K562 (cell line): ENCODE measurements around the gene MEST. TPM values are rescaled to one million over a fixed set of nuclear protein-coding genes. Genes with fewer than 3 reads are reported as not detected.

Experiments
- ATAC-seq: fragments of 200-7000 bp; cut with Tn5 transposase; 3 replicates; pipeline ENCODE4 v1.9.1; 2020; ENCODE audit warnings: moderate library complexity
- BruUV-seq: library from RNA; stranded (reverse); fragments of 400-500 nt; replicated peaks from 2 replicates; lab custom pipeline; 2021; lab: Mats Ljungman, UMichigan
- CTCF ChIA-PET: fragments of 300-600 bp; formaldehyde crosslinking; extraction: SDS; loops from one replicate; lab custom pipeline; 2021; ENCODE audit warnings: low intra/inter-chr PET ratio; lab: Yijun Ruan, JAX
- POLR2A ChIA-PET: fragments of 300-600, 350-650 bp; sonication (Branson Sonifier 250); formaldehyde crosslinking; extraction: SDS; loops from one replicate; lab custom pipeline; 2021; ENCODE audit warnings: antibody characterized with exemption, inconsistent platforms; lab: Yijun Ruan, JAX
- DNase-seq, 4 experiments: peaks; one replicate each; pipeline versions ENCODE4 v3.0.0 to v3.0.0-alpha.2; 2011 to 2018; ENCODE audit warnings: low spot score in 3 of 4, mixed read lengths in 3 of 4; ENCODE audit errors: extremely low read depth in 1 of 4
- FAIRE-seq: peaks from 2 replicates; lab custom pipeline; 2011; peaks lifted over from hg19 to GRCh38; lab: Jason Lieb, UNC
- H2AFZ ChIP-seq: 2 replicates; pipeline ENCODE4 v1.6.0; 2011; ENCODE audit warnings: low read depth, low read length, control low read depth, inconsistent platforms
- H3K27ac ChIP-seq: fragments of 200-600 bp; 3 replicates; pipeline ENCODE4 v1.8.0; 2011; ENCODE audit warnings: low read depth, mild to moderate bottlenecking, control low read depth, inconsistent platforms, low read length, moderate library complexity, mixed read lengths; ENCODE audit errors: extremely low read depth
- H3K27me3 ChIP-seq, 2 experiments: fragments of 300-600 bp in 1 of 2; 2 replicates in 1 of 2; 3 replicates in 1 of 2; pipeline versions ENCODE4 v1.6.0 to v1.8.0; 2011; ENCODE audit warnings: inconsistent platforms in 2 of 2, low read length in 2 of 2, mild to moderate bottlenecking in 1 of 2, mixed read lengths in 1 of 2, moderate library complexity in 1 of 2; ENCODE audit not compliant: control insufficient read depth in 2 of 2, insufficient read depth in 2 of 2
- H3K36me3 ChIP-seq: fragments of 300-600 bp; 3 replicates; pipeline ENCODE4 v1.8.0; 2011; ENCODE audit warnings: mild to moderate bottlenecking, low read length, inconsistent platforms; ENCODE audit not compliant: control insufficient read depth, insufficient read depth
- H3K4me1 ChIP-seq, 2 experiments: fragments of 200-600 bp in 1 of 2; replicated peaks in 1 of 2; 2 replicates in 1 of 2; 3 replicates in 1 of 2; pipeline versions ENCODE4 v1.5.1 to v1.8.0; 2011; ENCODE audit warnings: inconsistent platforms in 2 of 2, low read length in 2 of 2, mild to moderate bottlenecking in 1 of 2, mixed read lengths in 1 of 2, moderate library complexity in 1 of 2; ENCODE audit not compliant: control insufficient read depth in 2 of 2, insufficient read depth in 2 of 2
- H3K4me2 ChIP-seq: 2 replicates; pipeline ENCODE4 v1.6.1; 2011; ENCODE audit warnings: low read length, control low read depth, inconsistent platforms, mixed read lengths; ENCODE audit not compliant: insufficient read depth
- H3K4me3 ChIP-seq: fragments of 200-600 bp; sonication (generic), shearing (Covaris generic); 2 replicates; pipeline ENCODE4 v1.5.1; 2016; ENCODE audit warnings: control low read depth, inconsistent platforms
- H3K79me2 ChIP-seq: fragments of 200-600 bp; 3 replicates; pipeline ENCODE4 v1.8.0; 2011; ENCODE audit warnings: low read length, inconsistent platforms; ENCODE audit not compliant: control insufficient read depth, insufficient read depth
- H3K9ac ChIP-seq, 2 experiments: 2 replicates each; pipeline versions ENCODE4 v1.6.0 to v1.6.1; 2011; ENCODE audit warnings: low read depth in 2 of 2, low read length in 2 of 2, control low read depth in 1 of 2, inconsistent platforms in 1 of 2, mild to moderate bottlenecking in 1 of 2, mixed read lengths in 1 of 2; ENCODE audit not compliant: insufficient read depth in 1 of 2
- H3K9me1 ChIP-seq: one replicate; pipeline ENCODE4 v1.6.0; 2011; ENCODE audit warnings: inconsistent platforms, mild to moderate bottlenecking, low read length, moderate library complexity; ENCODE audit not compliant: control insufficient read depth, insufficient read depth
- H3K9me3 ChIP-seq: replicated peaks from 2 replicates; pipeline ENCODE4 v1.5.1; 2011; ENCODE audit warnings: low read depth, low read length, inconsistent platforms; ENCODE audit not compliant: control insufficient read depth, insufficient read depth
- H4K20me1 ChIP-seq: replicated peaks from 2 replicates; pipeline ENCODE4 v1.6.1; 2011; ENCODE audit warnings: low read length, inconsistent platforms, mixed read lengths; ENCODE audit not compliant: control insufficient read depth, insufficient read depth
- EZH2 ChIP-seq: IDR thresholded peaks from 2 replicates; pipeline ENCODE4 v1.6.1; 2012; ENCODE audit warnings: low read depth, mild to moderate bottlenecking, inconsistent platforms, low read length, borderline replicate concordance
- HNRNPLL ChIP-seq: fragments of 200-400 bp; formaldehyde crosslinking; IDR thresholded peaks from 2 replicates; pipeline ENCODE4 v1.6.1; 2017; ENCODE audit warnings: low read length, low read depth, mild to moderate bottlenecking; ENCODE audit not compliant: poor library complexity, severe bottlenecking
- TAF9B ChIP-seq: fragments of 450-650 bp; IDR thresholded peaks from 2 replicates; pipeline ENCODE4 v1.6.1; 2018; ENCODE audit warnings: mild to moderate bottlenecking; ENCODE audit not compliant: partially characterized antibody
- ZNF707 ChIP-seq: fragments of 250-450 bp; sonication (Bioruptor Pico); conservative IDR thresholded peaks from 2 replicates; pipeline ENCODE4 v1.8.0; 2022; ENCODE audit warnings: inconsistent platforms, mild to moderate bottlenecking, moderate library complexity
- WGBS: fragments of 100-300 bp; shearing (Covaris generic); methylation state at CpG from one replicate; pipeline ENCODE4 v1.1.6; 2016; ENCODE audit warnings: low coverage, mixed read lengths; ENCODE audit not compliant: insufficient coverage; ENCODE audit errors: missing lambda C conversion rate; 5-methylcytosine and 5-hydroxymethylcytosine counted together
- in situ Hi-C: fragments of 300-500 bp; cut with MboI; formaldehyde crosslinking; loops from 4 replicates; pipeline ENCODE4 v1.15.0; 2018; ENCODE audit warnings: inconsistent platforms, mixed read lengths
- intact Hi-C: fragments of 100-400 bp; cut with micrococcal nuclease; formaldehyde crosslinking; loops from 2 replicates; pipeline ENCODE4 v1.14.2; 2022
- polyA plus RNA-seq, 8 experiments: library from polyadenylated mRNA; depleted of rRNA in 4 of 8; stranded (reverse) in 5 of 8; unstranded in 3 of 8; fragments of >200 nt; fragmentation: Nextera tagmentation in 2 of 8; fragmentation: Illumina TruSeq in 1 of 8; extraction: Ambion mirVana in 2 of 8; extraction: Trizol in 1 of 8; gene quantifications; 2 replicates each; pipeline versions ENCODE4 v1.2.1 to v1.2.3, GENCODE V29; 2011 to 2014; ENCODE audit warnings: inconsistent platforms in 1 of 8, missing spikeins in 1 of 8
- total RNA-seq, 7 experiments: library from RNA; depleted of rRNA in 6 of 7; stranded (reverse); fragments of >200 nt in 6 of 7; fragmentation: Illumina TruSeq in 2 of 7; extraction: Trizol in 2 of 7; gene quantifications; 2 replicates each; pipeline versions ENCODE4 v1.2.1 to v1.2.3, GENCODE V29; 2011 to 2021; ENCODE audit warnings: low replicate concordance in 1 of 7
- TF ChIP-seq, protein P1 (sequence below), 2 experiments: fragments of 250-450 bp in 1 of 2; fragments of 450-650 bp in 1 of 2; sonication (Bioruptor Pico) in 1 of 2; IDR thresholded peaks; 2 replicates each; pipeline versions ENCODE4 v1.6.1 to v1.8.0; 2016 to 2021; ENCODE audit warnings: mild to moderate bottlenecking in 2 of 2, moderate library complexity in 2 of 2, missing compliant biosample characterization in 1 of 2, missing genetic modification characterization in 1 of 2

The MEST gene
- total and polyA plus RNA-seq, 9 of the 15 experiments (the other 6 are each of a cell fraction or from before 2014, with no cell fraction given) = 0.04 to 0.74 (median 0.36) TPM; not detected in 1

DNA sequence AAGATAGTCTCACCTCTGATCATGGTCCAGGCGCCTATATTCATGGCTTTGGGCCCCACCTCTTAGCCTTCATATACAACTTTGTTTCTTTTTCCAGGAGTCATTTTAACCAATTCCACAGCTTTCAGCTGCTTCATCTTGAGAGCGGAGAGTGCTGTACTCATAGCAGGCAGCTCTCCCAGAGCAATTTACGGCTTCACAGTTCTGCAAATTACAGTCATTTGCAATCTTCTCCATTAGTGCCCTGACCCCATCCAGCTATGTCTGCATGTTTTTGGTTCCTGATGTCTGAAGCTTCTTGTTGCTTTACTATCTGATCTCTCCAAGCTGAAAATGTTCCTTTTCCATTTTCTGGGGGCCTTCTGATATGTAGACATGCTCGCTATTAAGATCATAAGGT, 18.0 kb upstream of the MEST start:
- WGBS = 8% methylated on average over 4 of the region's 4 CpGs
- no peak overlapping the region for H3K4me2 ChIP-seq
- no peak overlapping the region for H3K9ac ChIP-seq
- no peak for TF ChIP-seq ZNF707
- TF ChIP-seq, protein P1, sequence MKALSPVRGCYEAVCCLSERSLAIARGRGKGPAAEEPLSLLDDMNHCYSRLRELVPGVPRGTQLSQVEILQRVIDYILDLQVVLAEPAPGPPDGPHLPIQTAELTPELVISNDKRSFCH (CRISPR knock-in tag; IDR thresholded peaks at IDR 0.05) = no peak
- TF ChIP-seq, protein P1 (tag; IDR thresholded peaks at IDR 0.05) = no peak
- no peak for TF ChIP-seq TAF9B
- TF ChIP-seq EZH2 = no peak
- TF ChIP-seq HNRNPLL = no peak
- ATAC-seq (no peak), FAIRE-seq (no peak), DNase-seq (no peak)
- H3K4me1 ChIP-seq = no peaks in the 10 kb centered on the region
- H4K20me1 ChIP-seq = no peaks in the 10 kb centered on the region
- H3K27me3 ChIP-seq = peaks cover 15 to 24% of the 10 kb centered on the region in 2 experiments
- H2AFZ ChIP-seq = no peak overlapping the region
- no peaks in the 10 kb centered on the region for H3K9me1 ChIP-seq
- no TSS peak for BruUV-seq
- no peaks in the 10 kb centered on the region for H3K36me3 ChIP-seq
- no peaks in the 10 kb centered on the region for H3K9me3 ChIP-seq
- intact Hi-C loops (loop anchor here (2.0 kb wide), 1 partner anchor 75 kb away; no protein-coding TSS in a partner anchor), in situ Hi-C loops (no loop called here)
- no peaks in the 10 kb centered on the region for H3K79me2 ChIP-seq
- no peak overlapping the region for H3K27ac ChIP-seq
- ChIA-PET POLR2A (interaction anchor here (0.5 to 1.1 kb wide), 4 partner anchors 11 to 346 kb away, joined by 3 to 4 read pairs (median 3); no protein-coding TSS in a partner anchor), CTCF (no interaction called here)
- no peak overlapping the region for H3K4me3 ChIP-seq
